ENCODE results near the gene EEF2.

DNA sequence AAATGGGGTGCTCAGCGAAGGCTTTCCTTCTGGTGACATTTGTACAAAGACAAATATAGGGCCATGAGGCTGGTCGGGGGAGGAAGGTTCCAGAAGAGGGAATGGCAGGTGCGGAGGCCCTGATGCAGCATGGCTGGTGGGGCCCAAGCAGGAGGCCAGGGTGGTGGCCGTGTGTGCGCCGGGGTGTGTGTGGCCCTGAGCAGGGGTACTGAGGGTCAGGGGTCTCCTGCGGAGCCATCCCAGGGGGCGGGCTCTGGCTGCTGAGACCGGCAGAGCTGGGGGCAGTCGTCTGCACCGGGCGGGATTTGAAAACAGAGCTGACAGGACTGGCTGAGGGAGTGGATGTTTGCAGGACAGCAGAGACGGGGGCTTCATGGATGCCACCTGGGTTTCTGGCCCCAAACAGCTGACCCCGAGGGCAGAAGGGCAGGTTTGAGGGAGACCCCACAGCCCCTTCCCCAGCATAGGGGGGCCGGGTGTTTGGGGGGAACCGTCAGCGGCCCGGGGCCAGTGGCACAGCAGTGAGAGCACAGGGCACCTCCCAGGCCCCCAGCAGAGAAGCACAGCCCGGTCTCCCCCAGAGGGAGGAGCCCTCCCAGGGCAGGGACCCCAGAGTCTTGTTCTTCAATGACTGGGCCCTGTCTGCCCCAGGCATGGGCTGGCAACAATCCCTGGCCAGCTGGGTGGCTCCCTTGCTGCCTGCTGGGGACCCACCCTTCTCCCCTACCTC, 33.7 kb upstream of the EEF2 start:
- TF ChIP-seq CTCF (IDR thresholded peaks at IDR 0.05 in 4 of 5, conservative IDR thresholded peaks at IDR 0.05 in 1 of 5) (no peak), POLR2A (IDR thresholded peaks at IDR 0.05) (no peak)
